HG03097 (cell line): ENCODE data around the gene LBHD1.
"Not testable (repeated sequence)": the region's sequence is repeated elsewhere in the genome, so short reads cannot be mapped to it uniquely, and the experiment has no call there.

ENCODE experiments used
- ATAC-seq: cut with Tn5 transposase; IDR thresholded peaks from one replicate; pipeline ENCODE4 v1.9.1; 2021; ENCODE audit not compliant: unreplicated experiment, low FRiP score

The LBHD1 gene

DNA sequence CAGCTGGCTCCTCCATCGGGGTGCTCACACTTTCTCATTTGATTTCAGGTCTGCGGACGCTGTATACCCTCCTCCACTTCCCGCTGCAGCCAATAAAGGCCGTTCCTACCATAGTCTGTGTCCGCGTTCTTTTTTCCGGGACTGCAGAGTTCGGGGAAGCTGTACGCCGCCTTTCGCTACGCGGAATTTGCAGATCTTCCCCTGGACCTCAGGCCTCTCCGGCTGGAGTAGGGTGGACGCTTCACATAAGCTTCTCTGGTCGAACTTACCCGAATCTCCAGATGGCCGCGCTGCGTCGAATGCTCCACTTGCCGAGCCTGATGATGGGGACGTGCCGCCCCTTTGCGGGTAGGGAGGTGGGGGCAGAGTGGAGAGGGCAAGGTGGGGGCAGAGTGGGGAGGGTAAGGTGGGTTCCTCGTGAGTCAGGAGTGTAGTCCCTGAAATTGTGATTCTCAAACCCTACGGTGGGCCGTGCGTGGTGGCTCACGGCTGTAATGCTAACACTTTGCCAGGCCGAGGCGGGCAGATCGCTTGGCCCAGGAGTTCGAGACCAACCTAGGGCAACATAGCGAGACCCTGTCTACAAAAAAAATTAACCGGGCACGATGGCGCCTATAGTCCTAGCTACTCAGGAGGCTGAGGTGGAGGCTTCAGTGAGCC lies 6.3 kb downstream of the LBHD1 start:
- ATAC-seq, result peak; percentile 19

- ATAC-seq, result peak; percentile 70
Measured at GRCh38 chr11:62665075-62665598, 6.9 kb downstream of the LBHD1 start, which contains the start of the genes C11orf98 and CSKMT. C11orf98 (minus strand) TSS chr11:62665210; CDS start chr11:62665169, 41 bp downstream. CSKMT (plus strand) TSS chr11:62665312; CDS start chr11:62665880, 568 bp downstream.

GRCh38 chr11:62664405-62665074 lies 7.5 kb downstream of the LBHD1 start:
- ATAC-seq, result peak; percentile 16

GRCh38 chr11:62656796-62657429 lies 15.2 kb downstream of the LBHD1 start:
- no peak for ATAC-seq

DNA sequence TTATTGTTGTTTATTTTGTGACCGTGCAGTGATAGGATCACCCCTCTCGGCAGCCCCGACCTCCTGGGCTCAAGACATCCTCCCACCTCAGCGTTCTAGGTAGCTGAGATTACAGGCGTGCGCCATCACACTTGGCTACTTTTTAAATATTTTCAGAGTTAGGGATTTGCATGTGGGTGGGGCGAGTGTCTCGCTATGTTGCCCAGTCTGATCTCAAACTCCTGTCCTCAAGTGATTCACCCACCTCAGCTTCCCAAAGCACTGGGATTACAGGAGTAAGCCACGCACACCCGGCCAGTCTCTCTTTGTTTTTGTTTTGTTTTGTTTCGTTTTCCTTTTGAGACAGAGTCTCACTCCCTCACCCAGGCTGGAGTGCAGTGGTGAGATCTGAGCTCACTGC lies 17.8 kb downstream of the LBHD1 start:
- ATAC-seq, result no peak

DNA sequence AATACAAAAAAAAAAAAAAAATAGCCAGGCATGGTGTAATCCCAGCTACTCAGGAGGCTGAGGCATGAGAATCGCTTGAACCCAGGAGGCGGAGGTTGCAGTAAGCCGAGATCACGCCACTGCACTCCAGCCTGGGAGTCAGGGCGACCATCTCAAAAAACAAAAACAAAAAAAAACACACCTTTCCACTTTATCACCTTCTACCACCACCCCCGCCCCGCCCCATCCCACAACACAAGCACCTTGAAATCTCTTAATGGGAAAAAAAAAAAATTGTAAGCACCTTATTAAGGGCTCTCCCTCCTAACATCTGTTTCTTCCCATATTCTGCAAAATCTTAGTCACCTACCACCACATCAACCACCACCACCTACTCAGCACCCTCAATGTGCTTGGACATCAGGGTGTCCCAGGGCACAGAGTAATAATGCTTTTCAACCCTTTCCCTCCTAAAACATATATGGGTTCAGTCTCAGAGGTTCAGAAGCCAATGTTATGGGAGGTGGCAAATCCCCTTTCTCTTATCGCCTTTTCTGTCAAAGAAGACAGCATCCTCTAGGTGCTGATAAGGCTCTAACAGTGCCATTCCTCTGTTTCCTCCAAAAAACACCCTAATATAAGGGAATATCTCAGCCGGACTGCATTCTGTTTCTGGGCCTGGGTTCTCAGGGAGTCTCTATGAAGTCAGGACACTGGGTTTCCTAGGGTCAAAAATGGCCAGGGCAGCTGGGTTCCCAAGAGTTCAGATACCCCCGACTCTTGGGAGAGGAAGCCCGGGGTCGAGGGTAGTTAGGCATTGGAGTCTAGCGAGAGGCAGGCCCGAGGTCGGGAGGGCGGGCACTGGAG lies 19.7 kb downstream of the LBHD1 start:
- ATAC-seq, result no peak

- not testable (repeated sequence) for ATAC-seq
Measured at GRCh38 chr11:62650283-62650682, 21.8 kb downstream of the LBHD1 start.

DNA sequence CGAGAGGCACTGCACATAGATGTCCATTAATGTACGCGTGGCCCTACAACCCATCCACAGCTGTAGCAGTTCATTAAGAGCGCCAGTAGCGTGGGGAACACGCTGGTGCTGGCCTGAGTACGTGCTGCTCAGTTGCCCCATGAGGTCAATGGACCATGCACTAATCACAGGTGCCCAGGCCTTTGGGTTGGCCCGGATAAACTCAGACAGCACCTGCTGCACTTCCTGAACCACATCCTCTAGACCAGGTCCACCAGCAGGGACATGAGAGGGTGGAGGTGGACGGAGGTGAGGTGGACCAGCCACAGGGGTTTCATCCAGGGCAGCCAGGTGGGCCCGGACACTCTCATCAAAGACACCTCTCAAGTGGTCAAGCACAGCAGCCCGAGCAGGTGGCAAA lies 22.6 kb downstream of the LBHD1 start:
- no peak for ATAC-seq

DNA sequence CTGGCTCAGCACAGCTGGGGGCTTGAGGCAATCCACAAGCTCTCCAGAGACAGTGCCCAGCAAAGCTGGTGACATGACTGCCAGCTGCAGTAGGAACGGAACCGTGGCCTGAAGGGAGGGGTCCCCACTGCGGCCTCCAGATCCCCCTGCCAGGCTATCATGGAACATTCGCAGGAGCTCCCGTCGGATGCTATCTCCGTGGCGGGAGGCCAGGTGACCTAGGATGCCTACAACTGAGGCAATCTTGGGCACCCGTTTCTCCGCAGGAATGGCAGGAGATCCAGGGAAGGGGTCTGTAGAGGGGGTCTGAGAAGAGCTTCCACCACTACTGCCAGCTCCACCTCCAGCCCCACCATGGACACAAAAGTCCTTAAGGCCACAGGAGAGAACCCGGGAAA lies 23.1 kb downstream of the LBHD1 start:
- ATAC-seq, result no peak

GRCh38 chr11:62648185-62648966 lies 23.7 kb downstream of the LBHD1 start:
- ATAC-seq, result no peak

DNA sequence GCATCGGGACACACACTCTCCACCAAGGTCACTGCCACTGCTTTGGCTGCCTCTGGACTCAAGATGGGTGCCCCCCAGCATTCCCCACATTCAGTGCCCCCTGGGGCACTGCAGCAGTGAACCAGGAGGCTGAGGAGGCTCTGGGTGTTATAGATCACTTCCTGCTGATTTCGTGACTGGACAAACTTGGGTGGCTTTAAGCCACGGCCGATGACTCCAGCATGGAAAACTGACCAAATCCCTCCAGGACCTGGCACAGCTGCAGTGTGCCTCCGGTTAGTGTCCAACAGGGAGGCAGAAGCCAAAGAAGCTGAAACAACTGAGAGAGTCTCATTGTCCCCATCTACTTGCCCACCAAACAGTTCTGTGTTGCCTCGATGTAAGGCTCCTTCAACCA lies 24.5 kb downstream of the LBHD1 start:
- ATAC-seq, result no peak

GRCh38 chr11:62646825-62647608 lies 25.1 kb downstream of the LBHD1 start:
- ATAC-seq, result peak; percentile 7

DNA sequence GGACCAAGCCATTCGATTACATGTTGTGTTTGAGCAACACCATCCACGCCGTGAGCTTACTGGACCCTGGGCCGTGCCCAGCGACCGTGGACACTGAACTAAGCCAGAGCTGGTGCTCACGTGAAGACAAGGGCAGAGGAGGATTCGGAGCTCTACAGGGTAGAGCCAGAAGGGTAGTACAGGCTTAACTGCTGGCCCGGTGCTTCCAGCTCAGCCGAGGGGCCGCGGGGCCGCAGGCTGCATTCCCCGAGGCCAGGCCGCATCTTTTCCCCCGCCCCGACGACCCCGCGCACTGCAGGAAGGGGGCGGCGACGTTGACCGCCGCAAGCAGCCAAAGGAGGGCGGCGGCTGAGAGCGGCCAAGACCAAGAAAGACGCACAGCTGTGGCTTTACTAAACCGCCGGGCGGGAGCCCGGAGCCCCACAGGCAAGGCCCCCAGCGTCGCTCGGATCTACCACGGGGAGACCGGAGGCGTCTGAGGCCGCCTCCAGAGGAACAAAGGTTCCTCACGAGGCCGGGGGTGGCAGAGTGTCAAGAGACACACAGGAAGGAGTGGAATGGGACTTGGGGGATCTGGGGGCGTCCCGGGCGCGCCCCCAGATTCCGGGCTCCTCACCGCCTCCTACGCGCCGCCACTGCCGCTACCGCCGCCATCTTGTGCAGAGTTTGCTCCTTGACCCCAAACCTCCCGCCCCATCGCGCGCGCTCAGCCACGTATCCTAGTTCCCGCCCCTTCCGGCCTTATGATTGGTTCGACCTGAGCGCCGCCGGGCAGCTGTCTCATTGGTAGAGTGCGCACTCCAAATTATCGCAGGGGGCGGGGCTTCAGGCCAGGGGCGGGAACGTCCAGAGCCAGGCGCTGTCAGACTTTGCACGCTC lies 25.9 kb downstream of the LBHD1 start, which contains the start of gene GANAB:
GANAB (minus strand) TSS at position 668 of the 879 bp plus-strand sequence; CDS start at position 654, 14 bp downstream.
- ATAC-seq, result peak; percentile 86

DNA sequence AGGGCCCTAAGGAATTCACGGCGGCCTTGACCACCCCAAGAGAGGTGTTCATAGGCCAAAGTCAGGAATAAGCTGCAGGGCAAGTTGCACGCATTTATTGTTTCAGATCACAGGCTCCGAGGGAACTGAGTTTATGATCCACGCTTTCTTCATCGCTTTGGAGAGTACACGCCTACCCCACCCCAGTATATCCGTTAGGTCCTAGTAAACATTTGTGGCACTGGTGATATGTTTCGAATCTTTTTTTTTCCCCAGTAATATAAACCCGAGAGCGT lies 26.5 kb downstream of the LBHD1 start:
- ATAC-seq, result no peak

DNA sequence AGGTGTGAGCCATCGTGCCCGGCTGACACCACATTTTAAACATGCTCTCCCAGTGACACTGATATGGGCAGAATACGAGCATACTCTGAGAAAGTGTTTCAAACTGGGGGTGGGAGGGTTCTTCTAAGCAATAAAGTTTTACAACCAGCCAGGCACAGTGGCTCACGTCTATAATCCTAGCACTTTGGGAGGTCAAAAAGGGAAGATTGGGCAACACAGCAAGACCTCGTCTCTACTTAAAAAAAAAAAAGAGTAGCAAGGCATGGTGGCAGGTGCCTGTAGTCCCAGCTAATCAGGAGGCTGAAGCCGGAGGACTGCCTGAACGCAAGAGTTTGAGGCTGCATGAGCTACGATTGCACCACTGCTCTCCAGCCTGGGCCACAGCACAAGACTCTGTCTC lies 27.8 kb downstream of the LBHD1 start:
- ATAC-seq, result no peak

DNA sequence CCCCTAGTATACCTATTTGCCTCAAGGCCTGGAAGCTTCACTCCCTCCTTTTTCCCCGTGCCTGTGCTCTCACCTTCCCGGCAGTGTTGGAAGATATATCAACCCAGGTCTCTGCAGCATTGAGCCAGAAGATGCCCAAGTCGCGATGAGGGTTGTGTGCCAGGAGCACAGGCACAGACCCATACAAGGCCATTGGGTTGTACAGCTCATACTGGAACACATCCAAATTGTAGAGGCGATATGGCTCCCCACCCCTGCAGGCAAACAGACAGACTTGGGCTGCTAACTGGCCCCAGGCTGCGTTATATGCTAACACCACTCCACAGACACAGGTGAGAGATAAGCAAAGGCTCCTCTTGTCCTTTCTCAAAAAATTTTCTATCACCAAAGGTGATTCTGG lies 39.6 kb downstream of the LBHD1 start:
- no peak for ATAC-seq

DNA sequence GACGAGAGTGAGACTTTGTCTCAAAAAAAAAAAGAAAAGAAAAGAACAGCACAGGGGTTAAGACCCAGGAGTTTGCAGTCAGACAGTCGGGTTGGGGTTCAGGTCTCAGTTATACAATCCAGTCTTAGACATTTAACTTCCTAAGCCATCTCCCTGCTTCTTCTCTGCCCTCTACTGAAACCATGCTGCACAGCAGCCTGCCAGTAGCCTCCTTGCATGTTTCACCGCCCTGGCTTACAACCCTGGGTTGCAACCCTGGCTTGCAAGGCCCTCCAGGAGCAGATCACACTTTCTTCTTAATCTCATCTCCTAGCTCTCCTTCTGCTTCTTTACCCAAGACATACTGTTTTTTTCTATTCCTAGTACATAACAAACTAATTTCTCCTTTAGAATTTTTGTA lies 44.4 kb downstream of the LBHD1 start:
- no peak for ATAC-seq

DNA sequence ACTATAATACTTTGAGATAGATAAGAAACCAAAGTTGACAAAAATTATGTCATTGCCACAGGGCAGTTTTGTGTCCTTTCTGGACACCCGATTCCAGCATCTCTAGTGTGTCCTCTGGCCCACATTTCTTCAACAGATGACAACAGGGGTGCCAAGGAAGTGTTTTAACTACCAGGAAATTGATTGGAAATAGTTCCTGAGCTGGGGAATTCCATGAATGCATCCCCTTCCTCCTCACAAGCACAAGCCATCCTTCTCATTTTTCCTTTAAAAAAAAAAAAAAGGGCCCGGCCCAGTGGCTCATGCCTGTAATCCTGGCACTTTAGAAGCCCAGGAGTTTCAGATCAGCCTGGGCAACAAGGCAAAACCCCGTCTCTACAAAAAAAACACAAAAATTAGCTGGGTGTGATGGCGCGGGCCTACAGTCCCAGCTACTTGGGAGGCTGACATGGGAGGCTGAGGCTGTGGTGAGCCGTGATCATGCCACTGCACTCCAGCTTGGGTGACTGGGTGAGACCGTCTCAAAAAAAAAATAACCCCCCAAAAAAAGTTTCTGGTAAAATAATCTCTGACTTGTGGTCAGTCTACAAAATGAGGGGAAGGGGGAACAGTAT lies 49.5 kb downstream of the LBHD1 start:
- no peak for ATAC-seq
